ENCODE results near the gene FTCDNL1. TPM values are rescaled to one million over a fixed set of nuclear protein-coding genes. Genes with fewer than 3 reads are reported as not detected.

FTCDNL1 gene
- total and polyA plus RNA-seq, 2 of the 13 experiments (the other 11 are each of a cell fraction or from before 2014, with no cell fraction given) = 0.98 to 1.4 TPM

DNA sequence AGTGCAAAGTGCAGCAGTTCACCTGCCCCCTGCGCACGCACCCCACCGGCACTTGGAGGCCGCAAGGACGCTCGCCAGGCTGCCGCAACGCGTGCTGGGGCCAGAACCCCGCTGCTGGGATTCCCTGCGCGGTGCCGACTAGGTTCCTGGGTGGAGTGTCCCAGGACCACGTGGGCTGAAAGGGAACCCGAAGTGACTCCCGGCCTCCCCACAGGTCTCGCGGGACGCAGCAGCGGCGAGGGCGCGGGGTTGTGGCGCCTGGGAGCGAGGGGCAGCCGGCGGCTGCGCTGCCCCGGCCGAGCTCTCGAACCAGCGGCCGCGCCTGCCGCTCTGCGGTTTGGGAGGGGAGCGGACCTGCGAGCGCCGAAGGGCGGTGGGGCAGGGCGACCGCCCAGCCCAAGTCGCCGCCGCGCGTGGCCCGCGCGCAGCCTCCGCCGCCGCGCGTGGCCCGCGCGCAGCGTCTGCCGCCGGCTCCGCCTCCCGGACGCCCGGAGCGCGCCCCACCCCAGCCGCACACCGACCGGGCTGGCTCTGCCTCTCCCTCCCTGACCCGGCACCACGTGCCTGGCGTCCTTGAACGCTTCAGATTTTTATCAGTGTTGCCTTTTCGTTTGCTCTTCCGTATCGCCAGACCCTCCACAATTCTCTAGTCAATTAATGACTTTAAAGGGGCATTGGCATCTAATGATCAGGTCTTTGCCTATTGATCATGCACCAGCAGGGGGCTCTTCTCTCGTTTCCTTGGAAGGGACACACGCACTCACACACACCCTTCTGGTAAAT, at the start of gene FTCDNL1 (continued):
- TF ChIP-seq, protein P1, sequence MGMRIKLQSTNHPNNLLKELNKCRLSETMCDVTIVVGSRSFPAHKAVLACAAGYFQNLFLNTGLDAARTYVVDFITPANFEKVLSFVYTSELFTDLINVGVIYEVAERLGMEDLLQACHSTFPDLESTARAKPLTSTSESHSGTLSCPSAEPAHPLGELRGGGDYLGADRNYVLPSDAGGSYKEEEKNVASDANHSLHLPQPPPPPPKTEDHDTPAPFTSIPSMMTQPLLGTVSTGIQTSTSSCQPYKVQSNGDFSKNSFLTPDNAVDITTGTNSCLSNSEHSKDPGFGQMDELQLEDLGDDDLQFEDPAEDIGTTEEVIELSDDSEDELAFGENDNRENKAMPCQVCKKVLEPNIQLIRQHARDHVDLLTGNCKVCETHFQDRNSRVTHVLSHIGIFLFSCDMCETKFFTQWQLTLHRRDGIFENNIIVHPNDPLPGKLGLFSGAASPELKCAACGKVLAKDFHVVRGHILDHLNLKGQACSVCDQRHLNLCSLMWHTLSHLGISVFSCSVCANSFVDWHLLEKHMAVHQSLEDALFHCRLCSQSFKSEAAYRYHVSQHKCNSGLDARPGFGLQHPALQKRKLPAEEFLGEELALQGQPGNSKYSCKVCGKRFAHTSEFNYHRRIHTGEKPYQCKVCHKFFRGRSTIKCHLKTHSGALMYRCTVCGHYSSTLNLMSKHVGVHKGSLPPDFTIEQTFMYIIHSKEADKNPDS (CRISPR knock-in tag; IDR thresholded peaks at IDR 0.05) = no peak
- TF ChIP-seq U2AF2 (IDR thresholded peaks at IDR 0.05; ENCODE audit: low read depth, low read length) = no peak
- TF ChIP-seq GABPA (IDR thresholded peaks at IDR 0.05; ENCODE audit: low read depth, low read length) = no peak
- TF ChIP-seq GABPA (CRISPR knock-in tag; IDR thresholded peaks at IDR 0.05; ENCODE audit: low read depth) = no peak
- TF ChIP-seq, protein P2, sequence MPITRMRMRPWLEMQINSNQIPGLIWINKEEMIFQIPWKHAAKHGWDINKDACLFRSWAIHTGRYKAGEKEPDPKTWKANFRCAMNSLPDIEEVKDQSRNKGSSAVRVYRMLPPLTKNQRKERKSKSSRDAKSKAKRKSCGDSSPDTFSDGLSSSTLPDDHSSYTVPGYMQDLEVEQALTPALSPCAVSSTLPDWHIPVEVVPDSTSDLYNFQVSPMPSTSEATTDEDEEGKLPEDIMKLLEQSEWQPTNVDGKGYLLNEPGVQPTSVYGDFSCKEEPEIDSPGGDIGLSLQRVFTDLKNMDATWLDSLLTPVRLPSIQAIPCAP (CRISPR knock-in tag; IDR thresholded peaks at IDR 0.05; ENCODE audit: low read depth) = no peak; the same call in 1 of the 2 replicates
- no peak; the same call in 1 of the 2 replicates for TF ChIP-seq MEF2D (CRISPR knock-in tag; IDR thresholded peaks at IDR 0.05)
- no peak for TF ChIP-seq HNRNPH1 (optimal IDR thresholded peaks at IDR 0.05; ENCODE audit: low read depth, low read length)
- peak; percentile 90 for TF ChIP-seq POGZ (CRISPR knock-in tag; IDR thresholded peaks at IDR 0.05)
- TF ChIP-seq HMG20B (CRISPR knock-in tag; conservative IDR thresholded peaks at IDR 0.05) = no peak
- peak; percentile 89 for TF ChIP-seq ZNF160 (CRISPR knock-in tag; IDR thresholded peaks at IDR 0.05)
- TF ChIP-seq, protein P3, sequence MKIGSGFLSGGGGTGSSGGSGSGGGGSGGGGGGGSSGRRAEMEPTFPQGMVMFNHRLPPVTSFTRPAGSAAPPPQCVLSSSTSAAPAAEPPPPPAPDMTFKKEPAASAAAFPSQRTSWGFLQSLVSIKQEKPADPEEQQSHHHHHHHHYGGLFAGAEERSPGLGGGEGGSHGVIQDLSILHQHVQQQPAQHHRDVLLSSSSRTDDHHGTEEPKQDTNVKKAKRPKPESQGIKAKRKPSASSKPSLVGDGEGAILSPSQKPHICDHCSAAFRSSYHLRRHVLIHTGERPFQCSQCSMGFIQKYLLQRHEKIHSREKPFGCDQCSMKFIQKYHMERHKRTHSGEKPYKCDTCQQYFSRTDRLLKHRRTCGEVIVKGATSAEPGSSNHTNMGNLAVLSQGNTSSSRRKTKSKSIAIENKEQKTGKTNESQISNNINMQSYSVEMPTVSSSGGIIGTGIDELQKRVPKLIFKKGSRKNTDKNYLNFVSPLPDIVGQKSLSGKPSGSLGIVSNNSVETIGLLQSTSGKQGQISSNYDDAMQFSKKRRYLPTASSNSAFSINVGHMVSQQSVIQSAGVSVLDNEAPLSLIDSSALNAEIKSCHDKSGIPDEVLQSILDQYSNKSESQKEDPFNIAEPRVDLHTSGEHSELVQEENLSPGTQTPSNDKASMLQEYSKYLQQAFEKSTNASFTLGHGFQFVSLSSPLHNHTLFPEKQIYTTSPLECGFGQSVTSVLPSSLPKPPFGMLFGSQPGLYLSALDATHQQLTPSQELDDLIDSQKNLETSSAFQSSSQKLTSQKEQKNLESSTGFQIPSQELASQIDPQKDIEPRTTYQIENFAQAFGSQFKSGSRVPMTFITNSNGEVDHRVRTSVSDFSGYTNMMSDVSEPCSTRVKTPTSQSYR (CRISPR knock-in tag; IDR thresholded peaks at IDR 0.05; ENCODE audit: borderline replicate concordance) = 0 out of 2 replicates have a peak, but pooled peaks have one; percentile 44
- TF ChIP-seq, protein P4, sequence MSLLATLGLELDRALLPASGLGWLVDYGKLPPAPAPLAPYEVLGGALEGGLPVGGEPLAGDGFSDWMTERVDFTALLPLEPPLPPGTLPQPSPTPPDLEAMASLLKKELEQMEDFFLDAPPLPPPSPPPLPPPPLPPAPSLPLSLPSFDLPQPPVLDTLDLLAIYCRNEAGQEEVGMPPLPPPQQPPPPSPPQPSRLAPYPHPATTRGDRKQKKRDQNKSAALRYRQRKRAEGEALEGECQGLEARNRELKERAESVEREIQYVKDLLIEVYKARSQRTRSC (CRISPR knock-in tag; IDR thresholded peaks at IDR 0.05; ENCODE audit: low read depth) = no peak
- no peak; the same call in 1 of the 2 replicates for TF ChIP-seq SIX1 (CRISPR knock-in tag; IDR thresholded peaks at IDR 0.05; ENCODE audit: borderline replicate concordance)
- no peak for TF ChIP-seq SMAD3 (CRISPR knock-in tag; IDR thresholded peaks at IDR 0.05)
- no peak for TF ChIP-seq KLF13 (CRISPR knock-in tag; IDR thresholded peaks at IDR 0.05)
- TF ChIP-seq HNF4G (IDR thresholded peaks at IDR 0.05; ENCODE audit: borderline replicate concordance, low read depth, low read length) = peak; percentile 59; the same call in 1 of the 2 replicates
- TF ChIP-seq HNF4G (CRISPR knock-in tag; IDR thresholded peaks at IDR 0.05; ENCODE audit: borderline replicate concordance, low read depth) = peak; percentile 76; the same call in 1 of the 2 replicates
- no peak for TF ChIP-seq CAMTA2 (CRISPR knock-in tag; IDR thresholded peaks at IDR 0.05; ENCODE audit: borderline replicate concordance)
- TF ChIP-seq, protein P5, sequence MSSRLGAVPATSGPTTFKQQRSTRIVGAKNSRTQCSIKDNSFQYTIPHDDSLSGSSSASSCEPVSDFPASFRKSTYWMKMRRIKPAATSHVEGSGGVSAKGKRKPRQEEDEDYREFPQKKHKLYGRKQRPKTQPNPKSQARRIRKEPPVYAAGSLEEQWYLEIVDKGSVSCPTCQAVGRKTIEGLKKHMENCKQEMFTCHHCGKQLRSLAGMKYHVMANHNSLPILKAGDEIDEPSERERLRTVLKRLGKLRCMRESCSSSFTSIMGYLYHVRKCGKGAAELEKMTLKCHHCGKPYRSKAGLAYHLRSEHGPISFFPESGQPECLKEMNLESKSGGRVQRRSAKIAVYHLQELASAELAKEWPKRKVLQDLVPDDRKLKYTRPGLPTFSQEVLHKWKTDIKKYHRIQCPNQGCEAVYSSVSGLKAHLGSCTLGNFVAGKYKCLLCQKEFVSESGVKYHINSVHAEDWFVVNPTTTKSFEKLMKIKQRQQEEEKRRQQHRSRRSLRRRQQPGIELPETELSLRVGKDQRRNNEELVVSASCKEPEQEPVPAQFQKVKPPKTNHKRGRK (CRISPR knock-in tag; IDR thresholded peaks at IDR 0.05) = no peak
- no peak for TF ChIP-seq ZNF138 (CRISPR knock-in tag; IDR thresholded peaks at IDR 0.05; ENCODE audit: low read depth)
- TF ChIP-seq NFE2L2 (IDR thresholded peaks at IDR 0.05; ENCODE audit: low read length) = no peak
